Spleen (tissue), 11 donors: ENCODE measurements around the gene MCEMP1. TPM values are rescaled to one million over a fixed set of nuclear protein-coding genes. Genes with fewer than 3 reads are reported as not detected.

Experiments
- DNase-seq: peaks from one replicate; pipeline ENCODE4 v3.0.0-alpha.2; 2020
- H3K27ac ChIP-seq, 8 donors: fragments of 200-600 bp; sonication (generic) in 7 of 8; 1 replicate in 4 of 8; 2 replicates in 4 of 8; pipeline versions ENCODE4 v1.5.0 to v1.8.0; 2016 to 2021; ENCODE audit warnings: inconsistent platforms in 4 of 8, mild to moderate bottlenecking in 4 of 8, moderate library complexity in 1 of 8
- H3K27me3 ChIP-seq, 7 donors: fragments of 200-600 bp; sonication (generic) in 6 of 7; replicated peaks in 1 of 7; 1 replicate in 4 of 7; 2 replicates in 3 of 7; pipeline versions ENCODE4 v1.5.0 to v1.8.0; 2016 to 2021; ENCODE audit warnings: inconsistent platforms in 3 of 7, mild to moderate bottlenecking in 1 of 7
- H3K36me3 ChIP-seq, 6 donors: fragments of 200-600 bp; sonication (generic) in 5 of 6; 1 replicate in 4 of 6; 2 replicates in 2 of 6; pipeline versions ENCODE4 v1.5.0 to v1.8.0; 2016 to 2021; ENCODE audit warnings: inconsistent platforms in 2 of 6
- H3K4me1 ChIP-seq, 6 donors: fragments of 200-600 bp; sonication (generic) in 5 of 6; 1 replicate in 3 of 6; 2 replicates in 3 of 6; pipeline versions ENCODE4 v1.5.0 to v1.8.0; 2016 to 2021; ENCODE audit warnings: inconsistent platforms in 3 of 6
- H3K4me3 ChIP-seq, 8 donors: fragments of 200-600 bp; sonication (generic) in 7 of 8; 1 replicate in 4 of 8; 2 replicates in 4 of 8; pipeline versions ENCODE4 v1.5.0 to v1.8.0; 2016 to 2021; ENCODE audit warnings: inconsistent platforms in 4 of 8, mild to moderate bottlenecking in 4 of 8, moderate library complexity in 2 of 8
- H3K9me3 ChIP-seq, 8 donors: fragments of 200-600 bp; sonication (generic) in 7 of 8; 1 replicate in 4 of 8; 2 replicates in 4 of 8; pipeline versions ENCODE4 v1.5.0 to v1.8.0; 2016 to 2021; ENCODE audit warnings: inconsistent platforms in 4 of 8
- POLR2A ChIP-seq, 3 donors: fragments of 450-650 bp; IDR thresholded peaks; one replicate each; pipeline ENCODE4 v1.5.1; 2017; ENCODE audit warnings: antibody characterized with exemption in 3 of 3, mild to moderate bottlenecking in 1 of 3
- POLR2AphosphoS5 ChIP-seq, 3 donors: sonication (generic); formaldehyde crosslinking; IDR thresholded peaks; one replicate each; pipeline ENCODE4 v1.5.1; 2017; ENCODE audit warnings: antibody characterized with exemption in 3 of 3
- WGBS, 5 donors: extraction: QIAGEN DNeasy Blood & Tissue Kit in 3 of 5; methylation state at CpG; one replicate each; pipeline versions ENCODE4 v1.1.5 to v1.1.7; 2013 to 2018; 5-methylcytosine and 5-hydroxymethylcytosine counted together
- intact Hi-C: fragments of 100-400 bp; cut with DNase I; formaldehyde crosslinking; loops from one replicate; pipeline ENCODE4 v1.15.0; 2023; ENCODE audit warnings: low total_unique reads
- polyA plus RNA-seq, 3 donors: library from polyadenylated mRNA; stranded (reverse); fragments of 200-250 nt; gene quantifications; one replicate each; pipeline ENCODE4 v1.2.1, GENCODE V29; 2013
- total RNA-seq, 7 donors: library from RNA; depleted of rRNA in 3 of 7; stranded (reverse); fragments of >200 nt in 3 of 7; fragmentation: NEBNext Ultra II Directional in 4 of 7; extraction: Animal tissue kit (Norgen Biotek cat#: 25700) in 4 of 7; gene quantifications; one replicate each; pipeline versions ENCODE4 v1.1.0 to v1.2.1, GENCODE V29; 2016 to 2021
- TF ChIP-seq, protein P1 (sequence below), 11 experiments: fragments of 200-600 bp in 7 of 11; fragments of 450-650 bp in 4 of 11; sonication (generic) in 4 of 11; IDR thresholded peaks in 8 of 11; conservative IDR thresholded peaks in 3 of 11; 1 replicate in 7 of 11; 2 replicates in 4 of 11; pipeline versions ENCODE4 v1.4.0 to v1.8.0; 2016 to 2021; ENCODE audit warnings: antibody characterized with exemption in 11 of 11, inconsistent platforms in 4 of 11, mild to moderate bottlenecking in 1 of 11
- donor health status: healthy with polysubstance abuse.
- donor health status: DM: no; HTN: no; CAD: no; lungs with moderate emphysema.
- donor health status: DM: no; HTN: no; CAD: no.
- donor health status: Bipolar disorder and iron deficiency.
- donor health status: healthy.
- donor health status: DM: no; HTN: no; CAD: no.
- donor health status: DM: yes; HTN: yes; CAD: no.

The MCEMP1 gene
- total and polyA plus RNA-seq, 10 donors, result 3.9 to 95.6 (median 24.1) TPM

- TF ChIP-seq, protein P1, sequence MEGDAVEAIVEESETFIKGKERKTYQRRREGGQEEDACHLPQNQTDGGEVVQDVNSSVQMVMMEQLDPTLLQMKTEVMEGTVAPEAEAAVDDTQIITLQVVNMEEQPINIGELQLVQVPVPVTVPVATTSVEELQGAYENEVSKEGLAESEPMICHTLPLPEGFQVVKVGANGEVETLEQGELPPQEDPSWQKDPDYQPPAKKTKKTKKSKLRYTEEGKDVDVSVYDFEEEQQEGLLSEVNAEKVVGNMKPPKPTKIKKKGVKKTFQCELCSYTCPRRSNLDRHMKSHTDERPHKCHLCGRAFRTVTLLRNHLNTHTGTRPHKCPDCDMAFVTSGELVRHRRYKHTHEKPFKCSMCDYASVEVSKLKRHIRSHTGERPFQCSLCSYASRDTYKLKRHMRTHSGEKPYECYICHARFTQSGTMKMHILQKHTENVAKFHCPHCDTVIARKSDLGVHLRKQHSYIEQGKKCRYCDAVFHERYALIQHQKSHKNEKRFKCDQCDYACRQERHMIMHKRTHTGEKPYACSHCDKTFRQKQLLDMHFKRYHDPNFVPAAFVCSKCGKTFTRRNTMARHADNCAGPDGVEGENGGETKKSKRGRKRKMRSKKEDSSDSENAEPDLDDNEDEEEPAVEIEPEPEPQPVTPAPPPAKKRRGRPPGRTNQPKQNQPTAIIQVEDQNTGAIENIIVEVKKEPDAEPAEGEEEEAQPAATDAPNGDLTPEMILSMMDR (IDR thresholded peaks at IDR 0.05 in 8 of 11, conservative IDR thresholded peaks at IDR 0.05 in 3 of 11), result no peak
- no peak for TF ChIP-seq POLR2AphosphoS5 (IDR thresholded peaks at IDR 0.05)
- TF ChIP-seq POLR2A (IDR thresholded peaks at IDR 0.05), result no peak
- peak overlapping the region in 1 of 8 donors; percentile 78 for H3K27ac ChIP-seq
- peaks cover 0 to 15% (median 0%) of the 10 kb centered on the region in 6 donors for H3K36me3 ChIP-seq
- H3K4me1 ChIP-seq, result peaks cover 6 to 50% (median 19%) of the 10 kb centered on the region in 6 donors
- H3K9me3 ChIP-seq, result no peaks in the 10 kb centered on the region
- peaks cover 0 to 18% (median 0%) of the 10 kb centered on the region in 7 donors for H3K27me3 ChIP-seq
- DNase-seq, result no peak
- intact Hi-C loops, result no loop called here
- H3K4me3 ChIP-seq, result no peak overlapping the region
These were observed 14.6 kb downstream of the MCEMP1 start for GRCh38 chr19:7691497-7691896.

DNA sequence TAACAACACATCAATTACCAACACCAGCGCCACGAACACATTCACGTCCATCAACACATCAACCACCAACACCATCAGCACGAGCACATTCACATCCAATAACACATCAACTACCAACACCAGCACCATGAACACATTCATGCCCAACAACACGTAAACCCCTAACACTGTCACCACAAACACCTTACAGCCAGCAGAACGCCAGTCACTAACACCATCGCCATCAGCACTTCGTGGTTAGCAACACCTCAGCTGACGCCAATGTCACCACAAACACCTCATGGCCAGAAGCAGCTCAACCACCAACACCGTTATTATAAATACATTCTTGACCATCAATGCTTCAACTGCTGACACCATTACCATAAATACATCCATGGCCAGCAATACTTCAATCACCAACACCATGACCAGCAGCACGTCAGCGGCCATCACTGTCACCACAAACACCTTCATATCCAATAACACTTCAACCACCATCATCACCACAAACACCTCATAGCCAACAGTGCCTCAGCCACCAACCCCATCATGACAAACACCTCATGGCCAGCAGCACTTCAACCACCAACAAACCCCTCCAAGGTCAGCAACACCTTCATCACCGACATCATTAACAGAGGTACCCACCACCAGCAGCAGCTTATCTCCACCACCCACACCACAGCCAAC is 15.7 kb downstream of the MCEMP1 start:
- intact Hi-C loops, result no loop called here
- peak overlapping the region in 1 of 8 donors; percentile 13 for H3K4me3 ChIP-seq
- H3K27me3 ChIP-seq, result peaks cover 0 to 27% (median 0%) of the 10 kb centered on the region in 7 donors
- TF ChIP-seq, protein P1 (IDR thresholded peaks at IDR 0.05 in 8 of 11, conservative IDR thresholded peaks at IDR 0.05 in 3 of 11), result no peak
- TF ChIP-seq POLR2A (IDR thresholded peaks at IDR 0.05), result no peak
- peaks cover 6 to 60% (median 19%) of the 10 kb centered on the region in 6 donors for H3K4me1 ChIP-seq
- H3K36me3 ChIP-seq, result peaks cover 0 to 23% (median 0%) of the 10 kb centered on the region in 6 donors
- no peak for DNase-seq
- peak overlapping the region in 2 of 8 donors; percentile 16 to 78 for H3K27ac ChIP-seq
- no peaks in the 10 kb centered on the region for H3K9me3 ChIP-seq
- WGBS, 5 donors, result 61 to 78% (median 66%) methylated on average over 13 of the region's 13 CpGs

DNA sequence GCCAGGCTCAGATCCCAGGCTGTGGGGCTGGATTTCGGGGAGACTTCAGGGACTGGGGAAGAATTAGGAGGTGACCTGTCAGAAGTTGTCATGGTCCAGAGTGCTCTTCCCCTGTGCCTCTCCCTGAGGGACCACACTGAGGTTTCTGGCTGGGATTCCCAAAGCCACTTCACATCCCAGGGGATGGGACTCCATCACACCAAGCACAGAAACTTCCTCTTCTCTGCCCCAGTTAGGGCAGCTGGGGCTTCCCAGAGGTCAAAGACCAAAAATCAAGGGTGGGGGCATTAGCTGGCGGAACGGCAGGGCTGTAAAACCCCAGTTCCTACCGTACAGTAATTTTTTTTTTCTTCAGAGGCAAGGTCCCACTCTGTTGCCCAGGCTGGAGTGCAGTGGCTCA is 17.6 kb downstream of the MCEMP1 start:
- Histone ChIP-seq H3K4me3 (no peak overlapping the region), H3K27ac (peak overlapping the region in 6 of 8 donors; percentile 8 to 78 (median 40)), H3K36me3 (peaks cover 0 to 16% (median 0%) of the 10 kb centered on the region in 6 donors), H3K4me1 (peaks cover 6 to 73% (median 28%) of the 10 kb centered on the region in 6 donors), H3K27me3 (peaks cover 0 to 36% (median 0%) of the 10 kb centered on the region in 7 donors), H3K9me3 (no peaks in the 10 kb centered on the region)
- intact Hi-C loops, result no loop called here
- peak in 1 of 3 donors; percentile 9 for TF ChIP-seq POLR2AphosphoS5 (IDR thresholded peaks at IDR 0.05)
- TF ChIP-seq, protein P1 (IDR thresholded peaks at IDR 0.05 in 8 of 11, conservative IDR thresholded peaks at IDR 0.05 in 3 of 11), result no peak
- no peak for DNase-seq
- 38 to 69% (median 43%) methylated on average over 3 to 4 of the region's 4 CpGs for WGBS, 5 donors

DNA sequence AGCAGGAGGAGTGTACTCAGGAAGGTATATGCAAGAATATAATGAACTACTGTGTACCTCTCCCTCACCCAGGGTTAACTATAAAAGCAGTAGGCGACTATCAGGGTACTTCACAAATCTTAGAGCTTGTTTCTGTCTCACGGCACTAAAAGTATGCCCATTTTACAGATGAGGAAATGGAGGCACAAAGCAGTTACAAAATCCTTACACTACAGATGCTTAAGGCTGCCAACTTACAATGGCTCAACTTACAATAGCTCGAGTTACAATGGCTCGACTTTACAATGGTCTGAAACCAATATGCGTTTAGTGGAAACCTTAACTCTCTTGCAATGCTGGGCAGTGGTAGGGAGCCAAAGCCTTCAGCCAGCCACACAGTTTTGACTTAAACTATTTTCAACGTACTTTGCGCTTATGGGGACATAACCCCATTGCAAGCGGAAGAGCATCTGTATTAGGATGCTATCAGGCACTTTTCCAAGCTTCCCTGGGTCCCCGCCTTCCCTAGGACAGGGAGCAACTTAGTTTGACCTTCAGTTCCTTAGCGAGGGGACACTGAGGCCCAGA is 20.9 kb downstream of the MCEMP1 start:
- 78 to 90% (median 84%) methylated on average over 10 of the region's 10 CpGs for WGBS, 5 donors

More for the DNA sequence above, 20.9 kb downstream of the MCEMP1 start:
- peak overlapping the region in 1 of 8 donors; percentile 88 for H3K27ac ChIP-seq
- H3K4me3 ChIP-seq, result peak overlapping the region in 1 of 8 donors; percentile 59
- H3K27me3 ChIP-seq, result peaks cover 0 to 25% (median 0%) of the 10 kb centered on the region in 7 donors
- peaks cover 6 to 97% (median 40%) of the 10 kb centered on the region in 6 donors for H3K4me1 ChIP-seq
- no peaks in the 10 kb centered on the region for H3K9me3 ChIP-seq
- intact Hi-C loops, result no loop called here
- no peak for DNase-seq
- TF ChIP-seq POLR2AphosphoS5 (IDR thresholded peaks at IDR 0.05) (no peak), POLR2A (IDR thresholded peaks at IDR 0.05) (no peak)
- TF ChIP-seq, protein P1 (IDR thresholded peaks at IDR 0.05 in 8 of 11, conservative IDR thresholded peaks at IDR 0.05 in 3 of 11), result no peak
- peaks cover 0 to 8% (median 0%) of the 10 kb centered on the region in 6 donors for H3K36me3 ChIP-seq
